SK-N-SH treated with all-trans-retinoic acid at 6 μM for 48 hours (cell line): ENCODE results near the gene ARR3.

Experiments
- ARNTL ChIP-seq: fragments of 450-650 bp; formaldehyde crosslinking; IDR thresholded peaks from 2 replicates; pipeline ENCODE4 v1.5.0; 2020; ENCODE audit warnings: low read depth, mild to moderate bottlenecking, moderate library complexity, borderline replicate concordance
- GLIS3 ChIP-seq: fragments of 250-450 bp; sonication (Bioruptor Pico); IDR thresholded peaks from 2 replicates; pipeline ENCODE4 v1.5.0; 2020; ENCODE audit warnings: mild to moderate bottlenecking, moderate library complexity
- PATZ1 ChIP-seq: fragments of 250-450 bp; sonication (Bioruptor Pico); IDR thresholded peaks from 2 replicates; pipeline ENCODE4 v1.8.0; 2020; ENCODE audit warnings: mild to moderate bottlenecking, moderate library complexity, borderline replicate concordance
- POU6F1 ChIP-seq: fragments of 250-450 bp; sonication (Bioruptor Pico); IDR thresholded peaks from 2 replicates; pipeline ENCODE4 v1.8.0; 2021; ENCODE audit warnings: low read depth, mild to moderate bottlenecking, moderate library complexity, borderline replicate concordance

- TF ChIP-seq POU6F1 (no peak), PATZ1 (CRISPR knock-in tag) (no peak), ARNTL (CRISPR knock-in tag) (no peak), GLIS3 (CRISPR knock-in tag) (no peak)
Measured at GRCh38 chrX:70241501-70241900, 26.6 kb upstream of the ARR3 start.
